Kidney (tissue), 14 donors: ENCODE measurements around the gene FBXW9. TPM values are rescaled to one million over a fixed set of nuclear protein-coding genes. Genes with fewer than 3 reads are reported as not detected.

ENCODE experiments used
- DNase-seq, 5 donors: peaks; one replicate each; pipeline ENCODE4 v3.0.0-alpha.2; 2013 to 2020
- FAIRE-seq: peaks from 2 replicates; lab custom pipeline; 2012; peaks lifted over from hg19 to GRCh38; lab: Jason Lieb, UNC
- H3K27ac ChIP-seq, 2 donors: one replicate each; pipeline ENCODE4 v1.7.0; 2013; ENCODE audit warnings: low read depth in 2 of 2, low read length in 2 of 2, inconsistent platforms in 1 of 2
- H3K27me3 ChIP-seq: one replicate; pipeline ENCODE4 v1.7.1; 2013; ENCODE audit warnings: low read length, inconsistent platforms; ENCODE audit not compliant: control insufficient read depth, insufficient read depth
- H3K36me3 ChIP-seq, 3 donors: one replicate each; pipeline versions ENCODE4 v1.7.0 to v1.7.1; 2013; ENCODE audit warnings: low read length in 3 of 3, control low read depth in 1 of 3, inconsistent platforms in 1 of 3; ENCODE audit not compliant: insufficient read depth in 3 of 3, control insufficient read depth in 2 of 3
- H3K4me1 ChIP-seq, 3 donors: one replicate each; pipeline versions ENCODE4 v1.7.0 to v1.7.1; 2013; ENCODE audit warnings: low read length in 3 of 3, inconsistent platforms in 1 of 3, low read depth in 1 of 3; ENCODE audit not compliant: control insufficient read depth in 2 of 3, insufficient read depth in 2 of 3
- H3K4me3 ChIP-seq, 3 donors: one replicate each; pipeline versions ENCODE4 v1.7.0 to v1.8.1; 2013; ENCODE audit warnings: low read length in 3 of 3, control low read depth in 1 of 3, inconsistent platforms in 1 of 3
- H3K9ac ChIP-seq, 3 donors: one replicate each; pipeline versions ENCODE4 v1.7.0 to v1.7.1; 2013; ENCODE audit warnings: low read length in 3 of 3, control low read depth in 1 of 3, inconsistent platforms in 1 of 3
- H3K9me3 ChIP-seq, 3 donors: one replicate each; pipeline versions ENCODE4 v1.7.0 to v1.7.1; 2013; ENCODE audit warnings: low read length in 3 of 3, control low read depth in 1 of 3, inconsistent platforms in 1 of 3; ENCODE audit not compliant: control insufficient read depth in 2 of 3, insufficient read depth in 1 of 3
- CTCF ChIP-seq: IDR thresholded peaks from 3 replicates; pipeline ENCODE4 v1.5.1; 2012; ENCODE audit warnings: mild to moderate bottlenecking, moderate library complexity, borderline replicate concordance; ENCODE audit not compliant: insufficient read depth; ENCODE audit errors: extremely low read depth
- intact Hi-C: fragments of 100-400 bp; cut with DNase I; formaldehyde crosslinking; loops from one replicate; pipeline ENCODE4 v1.11.1; 2022
- polyA plus RNA-seq: library from polyadenylated mRNA; stranded (reverse); fragments of 350-450 nt; fragmentation: Illumina TruSeq; extraction: RNeasy Lipid Tissue Mini Kit (QIAGEN cat#74804); gene quantifications from one replicate; pipeline ENCODE4 v1.2.3, GENCODE V29; 2014; ENCODE audit warnings: low read depth, low replicate concordance; ENCODE audit not compliant: insufficient read depth
- total RNA-seq: library from RNA; stranded (reverse); fragmentation: NEBNext Ultra II Directional; extraction: Animal tissue kit (Norgen Biotek cat#: 25700); gene quantifications from one replicate; pipeline ENCODE4 v1.2.1, GENCODE V29; 2021
- donor health status: control.
- donor health status: control.
- donor health status: control.
- donor health status: control.
- donor health status: control.
- donor health status: DM: yes; HTN: yes; CAD: no.
- donor health status: Normal renal cell carcinoma (clear cell type).

Gene FBXW9
- total and polyA plus RNA-seq, 2 donors from 2014 or later = 11.4 to 14.9 TPM

GRCh38 chr19:12721656-12722565 lies 25.5 kb upstream of the FBXW9 start:
- peak overlapping the region; percentile 59 to 99 (median 93) for H3K9ac ChIP-seq
- H3K4me3 ChIP-seq = peak overlapping the region; percentile 42 to 71 (median 71)
- no peak for FAIRE-seq
- TF ChIP-seq CTCF = no peak
- H3K36me3 ChIP-seq = peaks cover 4 to 6% (median 6%) of the 10 kb centered on the region in 3 donors
- peaks cover 0 to 22% (median 14%) of the 10 kb centered on the region in 3 donors for H3K4me1 ChIP-seq
- intact Hi-C loops = no loop called here
- H3K27ac ChIP-seq = peak overlapping the region; percentile 76 to 89
- H3K27me3 ChIP-seq = no peaks in the 10 kb centered on the region
- no peaks in the 10 kb centered on the region for H3K9me3 ChIP-seq
- DNase-seq = peak; percentile 81 to 92 (median 90)

GRCh38 chr19:12720851-12721655 lies 24.6 kb upstream of the FBXW9 start:
- DNase-seq (peak in 2 of 5 donors; percentile 34 to 67), FAIRE-seq (no peak)
- intact Hi-C loops = no loop called here
- no peaks in the 10 kb centered on the region for H3K9me3 ChIP-seq
- H3K36me3 ChIP-seq = peaks cover 8 to 11% (median 10%) of the 10 kb centered on the region in 3 donors
- H3K9ac ChIP-seq = peak overlapping the region; percentile 59 to 99 (median 93)
- no peaks in the 10 kb centered on the region for H3K27me3 ChIP-seq
- H3K27ac ChIP-seq = peak overlapping the region; percentile 47 to 89
- TF ChIP-seq CTCF = no peak
- H3K4me1 ChIP-seq = peaks cover 0 to 22% (median 14%) of the 10 kb centered on the region in 3 donors
- H3K4me3 ChIP-seq = peak overlapping the region; percentile 42 to 71 (median 71)

GRCh38 chr19:12720296-12720695 lies 23.9 kb upstream of the FBXW9 start:
- DNase-seq (no peak), FAIRE-seq (no peak)
- TF ChIP-seq CTCF = no peak
- Histone ChIP-seq H3K9me3 (no peaks in the 10 kb centered on the region), H3K27me3 (no peaks in the 10 kb centered on the region), H3K27ac (no peak overlapping the region), H3K4me1 (peaks cover 0 to 22% (median 14%) of the 10 kb centered on the region in 3 donors), H3K9ac (peak overlapping the region in 1 of 3 donors; percentile 99), H3K4me3 (peak overlapping the region; percentile 28 to 71 (median 50)), H3K36me3 (peaks cover 11 to 13% (median 11%) of the 10 kb centered on the region in 3 donors)
- intact Hi-C loops = no loop called here
